HG02884 (cell line): ENCODE results near the gene FCHO2.

Experiments used
- ATAC-seq: cut with Tn5 transposase; IDR thresholded peaks from one replicate; pipeline ENCODE4 v1.9.1; 2021; ENCODE audit warnings: mild to moderate bottlenecking, moderate library complexity; ENCODE audit not compliant: unreplicated experiment

The FCHO2 gene

DNA sequence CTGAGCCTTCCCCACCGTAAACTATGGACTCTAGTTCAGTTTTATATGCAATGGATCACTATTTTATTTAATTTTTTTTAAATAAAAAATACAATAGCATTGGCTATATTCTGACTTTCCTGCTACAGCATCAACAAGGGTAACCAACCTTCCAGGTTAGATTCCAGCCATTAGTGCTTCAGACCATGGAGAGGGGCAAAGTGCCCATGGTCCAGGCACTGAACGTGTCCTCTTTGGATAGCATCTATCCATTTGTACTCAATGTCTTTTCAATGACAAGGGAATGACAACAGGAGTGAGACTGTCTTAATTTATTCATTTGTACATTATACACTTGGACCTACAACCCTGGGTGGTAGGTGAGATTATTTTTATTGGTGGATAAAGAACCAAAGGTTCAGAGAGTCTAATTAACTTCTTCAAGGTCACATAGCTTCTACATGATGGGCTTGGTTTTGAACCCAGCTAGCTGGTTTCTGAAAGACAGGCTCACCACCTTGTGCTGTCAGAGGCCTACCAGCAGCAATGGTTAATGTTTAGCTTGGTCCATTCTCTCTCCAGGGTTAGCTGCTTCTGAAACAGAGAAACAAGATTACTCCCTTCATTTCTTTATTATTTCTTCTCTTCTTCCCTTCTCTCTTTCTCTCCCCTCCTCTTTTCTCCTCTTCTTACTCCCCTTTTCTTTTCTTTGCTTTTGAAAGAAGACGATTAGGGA, 176.0 kb downstream of the FCHO2 start:
- no peak for ATAC-seq

- no peak for ATAC-seq
Measured at GRCh38 chr5:73132759-73133158, 176.9 kb downstream of the FCHO2 start.

DNA sequence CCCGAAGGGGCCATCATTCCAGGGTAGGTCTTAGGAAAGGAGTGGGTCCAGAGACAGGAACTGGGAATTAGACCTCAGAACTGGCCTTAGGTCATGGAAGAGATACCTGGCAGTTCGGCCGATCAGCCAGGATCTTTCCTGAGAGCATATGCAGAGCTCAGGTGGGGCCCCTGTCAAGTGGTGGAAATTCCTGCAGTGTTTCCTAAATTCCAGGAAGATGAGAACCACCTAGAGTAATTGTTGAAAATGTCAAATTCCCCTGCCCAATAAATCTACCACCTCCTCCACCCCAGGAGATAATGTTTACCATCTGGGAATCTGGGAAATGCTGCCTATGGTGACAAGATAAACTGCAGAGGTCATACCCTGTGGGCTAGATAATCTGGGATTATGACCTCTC, 179.2 kb downstream of the FCHO2 start:
- no peak for ATAC-seq

DNA sequence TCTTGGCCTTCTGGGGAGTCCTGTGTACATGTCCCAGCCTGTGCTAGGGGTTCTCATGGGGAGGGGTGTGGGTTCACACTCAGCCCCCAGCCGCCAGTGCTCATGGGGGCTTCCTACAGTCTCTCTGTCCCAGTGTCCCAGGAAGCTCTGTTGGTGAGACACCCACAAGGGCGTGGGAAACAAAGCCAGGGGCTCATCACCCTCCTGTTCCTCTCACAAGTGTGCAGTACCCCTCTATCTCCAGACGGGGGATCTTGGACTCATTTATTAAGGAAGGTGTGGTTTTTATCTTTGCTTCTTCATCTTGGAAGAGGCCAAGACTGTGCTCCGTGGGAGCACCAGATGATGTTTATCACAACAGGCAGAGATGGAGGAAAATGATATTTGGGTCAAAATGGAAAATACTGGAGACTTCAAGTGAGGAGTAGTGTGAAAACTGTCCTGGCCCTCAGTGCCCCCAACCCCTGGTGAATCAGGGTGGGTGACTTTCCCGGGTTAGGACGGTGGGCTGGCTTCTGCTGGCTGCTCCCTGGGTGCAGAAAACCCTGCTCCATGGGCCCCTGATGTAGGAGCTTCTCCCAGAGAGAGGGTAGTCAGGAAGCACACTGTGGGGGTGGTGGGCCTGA, 179.7 kb downstream of the FCHO2 start:
- no peak for ATAC-seq

- no peak for ATAC-seq
Measured at GRCh38 chr5:73136055-73136562, 180.3 kb downstream of the FCHO2 start.

DNA sequence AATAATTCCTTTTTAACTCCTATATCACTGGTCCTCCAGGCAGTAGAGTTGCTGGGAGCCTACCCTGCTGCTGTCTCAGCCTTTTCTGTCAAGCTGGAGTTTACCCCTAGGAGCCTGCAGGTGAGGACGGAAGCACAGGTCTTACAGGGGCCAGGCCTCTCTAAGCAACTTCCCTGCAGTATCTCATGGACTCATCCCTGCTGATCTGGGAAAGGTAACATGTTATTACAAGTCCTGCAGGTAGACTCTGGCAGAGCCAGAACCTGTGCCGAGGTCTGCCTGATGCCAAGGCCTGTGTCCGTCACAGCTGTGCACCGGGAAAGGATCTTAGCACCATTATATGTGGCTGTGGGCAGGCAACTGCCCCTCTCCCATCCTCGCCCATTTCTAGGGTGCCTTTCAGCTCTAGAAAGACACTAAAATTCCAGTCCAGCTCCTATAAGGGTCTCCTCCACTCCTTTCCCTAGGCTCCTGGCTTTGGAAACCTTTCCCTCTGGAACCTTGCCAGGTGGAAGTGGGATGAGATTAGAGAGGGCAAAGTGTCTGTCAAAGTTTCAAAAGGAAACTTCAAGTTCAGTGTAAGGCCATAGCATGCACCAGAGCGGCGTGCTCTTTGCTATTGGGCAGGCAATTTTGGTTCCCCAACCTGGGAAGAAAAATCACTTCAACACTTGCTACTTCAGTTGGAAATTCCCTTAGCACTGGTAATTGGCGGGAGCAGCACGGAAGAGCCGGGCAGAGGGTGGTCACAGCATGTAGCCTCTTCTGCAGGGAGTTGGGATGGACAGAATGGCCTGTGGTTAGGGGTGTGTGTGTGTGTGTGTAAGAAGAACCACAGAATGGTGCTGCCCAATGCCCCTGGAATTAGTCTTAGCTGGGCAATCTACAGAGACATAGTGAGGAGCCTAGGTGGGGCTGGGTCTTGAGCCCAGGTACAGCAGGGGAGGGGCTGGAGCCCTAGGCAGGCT, 182.0 kb downstream of the FCHO2 start:
- ATAC-seq, result no peak

- no peak for ATAC-seq
Measured at GRCh38 chr5:73139485-73139884, 183.6 kb downstream of the FCHO2 start.
